HG02571 (cell line): ENCODE data around the gene HK1.

Experiments used
- ATAC-seq: cut with Tn5 transposase; IDR thresholded peaks from one replicate; pipeline ENCODE4 v1.9.1; 2021; ENCODE audit warnings: mild to moderate bottlenecking, moderate library complexity; ENCODE audit not compliant: unreplicated experiment

HK1 gene

GRCh38 chr10:69416695-69417094 is 138.4 kb downstream of the HK1 start, which contains the start of gene TACR2:
TACR2 (minus strand) TSS chr10:69416918; CDS start chr10:69416323, 595 bp downstream.
- no peak for ATAC-seq

- ATAC-seq, result no peak
Measured at GRCh38 chr10:69417542-69417941, 139.2 kb downstream of the HK1 start.

- no peak for ATAC-seq
Measured at GRCh38 chr10:69418052-69418752, 139.9 kb downstream of the HK1 start.

- ATAC-seq, result no peak
Measured at GRCh38 chr10:69419096-69419743, 140.9 kb downstream of the HK1 start.

- ATAC-seq, result no peak
Measured at GRCh38 chr10:69419744-69420126, 141.4 kb downstream of the HK1 start.

- no peak for ATAC-seq
Measured at GRCh38 chr10:69421611-69422308, 143.5 kb downstream of the HK1 start.

- ATAC-seq, result no peak
Measured at GRCh38 chr10:69422676-69423075, 144.4 kb downstream of the HK1 start.

- ATAC-seq, result no peak
Measured at GRCh38 chr10:69425041-69425440, 146.7 kb downstream of the HK1 start.

- ATAC-seq, result no peak
Measured at GRCh38 chr10:69425511-69426298, 147.4 kb downstream of the HK1 start.

- ATAC-seq, result no peak
Measured at GRCh38 chr10:69426376-69426727, 148.1 kb downstream of the HK1 start.

GRCh38 chr10:69428165-69428564 is 149.9 kb downstream of the HK1 start:
- no peak for ATAC-seq

GRCh38 chr10:69434169-69434568 is 155.9 kb downstream of the HK1 start:
- ATAC-seq, result no peak

GRCh38 chr10:69434926-69435325 is 156.6 kb downstream of the HK1 start:
- ATAC-seq, result no peak

- ATAC-seq, result no peak
Measured at GRCh38 chr10:69435966-69436520, 157.7 kb downstream of the HK1 start.

- ATAC-seq, result no peak
Measured at GRCh38 chr10:69437321-69438259, 159.3 kb downstream of the HK1 start.

GRCh38 chr10:69438536-69439349 is 160.4 kb downstream of the HK1 start:
- ATAC-seq, result no peak

- ATAC-seq, result no peak
Measured at GRCh38 chr10:69439350-69439739, 161.0 kb downstream of the HK1 start.

- ATAC-seq, result no peak
Measured at GRCh38 chr10:69439813-69440506, 161.7 kb downstream of the HK1 start.
